ENCODE measurements around the gene RAD51B. TPM values are rescaled to one million over a fixed set of nuclear protein-coding genes. Genes with fewer than 3 reads are reported as not detected.

RAD51B gene
- total RNA-seq, 1 experiment from 2014 or later = 14.2 TPM

DNA sequence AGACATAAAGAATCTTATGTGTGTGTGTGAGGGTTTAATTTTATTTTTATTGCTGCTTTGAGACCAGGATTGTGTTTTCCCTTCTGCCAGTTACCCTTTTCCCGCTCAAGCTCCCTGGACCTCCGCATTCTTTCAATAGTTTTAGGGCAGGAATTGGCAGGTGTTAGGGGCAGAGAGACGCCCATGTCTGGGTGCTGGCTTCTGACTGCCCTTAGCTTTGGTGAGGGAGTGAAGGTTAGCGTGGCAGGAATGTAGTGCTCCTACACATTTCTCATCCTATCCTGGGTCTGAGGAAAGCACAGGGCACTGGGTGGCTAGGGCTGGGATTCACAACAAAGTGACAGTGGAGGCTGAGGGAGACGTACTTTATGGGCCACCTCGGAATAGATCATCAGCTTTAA, 545.2 kb downstream of the RAD51B start (continued):
- TF ChIP-seq OVOL2 (CRISPR knock-in tag; IDR thresholded peaks at IDR 0.05; ENCODE audit: borderline replicate concordance) = no peak
- TF ChIP-seq CREB1 (CRISPR knock-in tag; IDR thresholded peaks at IDR 0.05) = no peak
- TF ChIP-seq ZNF423 (CRISPR knock-in tag; IDR thresholded peaks at IDR 0.05) = no peak
- TF ChIP-seq GTF2I (CRISPR knock-in tag; conservative IDR thresholded peaks at IDR 0.05) = no peak
- TF ChIP-seq, protein P1, sequence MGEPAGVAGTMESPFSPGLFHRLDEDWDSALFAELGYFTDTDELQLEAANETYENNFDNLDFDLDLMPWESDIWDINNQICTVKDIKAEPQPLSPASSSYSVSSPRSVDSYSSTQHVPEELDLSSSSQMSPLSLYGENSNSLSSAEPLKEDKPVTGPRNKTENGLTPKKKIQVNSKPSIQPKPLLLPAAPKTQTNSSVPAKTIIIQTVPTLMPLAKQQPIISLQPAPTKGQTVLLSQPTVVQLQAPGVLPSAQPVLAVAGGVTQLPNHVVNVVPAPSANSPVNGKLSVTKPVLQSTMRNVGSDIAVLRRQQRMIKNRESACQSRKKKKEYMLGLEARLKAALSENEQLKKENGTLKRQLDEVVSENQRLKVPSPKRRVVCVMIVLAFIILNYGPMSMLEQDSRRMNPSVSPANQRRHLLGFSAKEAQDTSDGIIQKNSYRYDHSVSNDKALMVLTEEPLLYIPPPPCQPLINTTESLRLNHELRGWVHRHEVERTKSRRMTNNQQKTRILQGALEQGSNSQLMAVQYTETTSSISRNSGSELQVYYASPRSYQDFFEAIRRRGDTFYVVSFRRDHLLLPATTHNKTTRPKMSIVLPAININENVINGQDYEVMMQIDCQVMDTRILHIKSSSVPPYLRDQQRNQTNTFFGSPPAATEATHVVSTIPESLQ (CRISPR knock-in tag; IDR thresholded peaks at IDR 0.05) = no peak

DNA sequence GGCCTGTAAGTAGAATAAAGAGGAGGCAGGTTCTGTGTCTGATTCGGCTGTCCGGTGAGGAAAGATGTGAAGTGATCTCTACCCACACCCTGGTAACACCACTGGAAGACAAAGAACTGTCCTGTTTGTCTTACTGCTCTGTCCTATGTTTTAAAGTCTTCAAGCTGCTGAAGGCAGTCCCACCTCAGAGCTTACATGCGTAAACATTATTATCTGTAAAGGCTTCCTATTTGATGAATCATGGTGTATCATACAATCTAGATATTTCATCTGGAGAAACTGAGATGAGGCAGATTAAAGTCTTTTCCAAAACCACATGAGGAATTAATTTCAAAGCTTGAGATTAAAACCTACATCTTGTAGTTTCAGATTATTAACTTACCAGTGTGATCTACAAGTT, 545.6 kb downstream of the RAD51B start:
- Mint-ChIP-seq H3K36me3 (no peaks in the 10 kb centered on the region), H3K27ac (no peak overlapping the region), H3K9me3 (no peaks in the 10 kb centered on the region), H3K4me1 (peaks cover 31% of the 10 kb centered on the region), H3K4me3 (no peak overlapping the region), H3K27me3 (ENCODE audit: low read depth) (peaks cover 5% of the 10 kb centered on the region; the same call in 1 of the 2 replicates)
- DNase-seq (ENCODE audit: low spot score) (no peak), ATAC-seq (no peak)
- ChIA-PET POLR2A (no interaction called here), CTCF (interaction anchor here (2.9 kb wide), 1 partner anchor 67 kb away, joined by 15 read pairs; no protein-coding TSS in a partner anchor)
- TF ChIP-seq, protein P2, sequence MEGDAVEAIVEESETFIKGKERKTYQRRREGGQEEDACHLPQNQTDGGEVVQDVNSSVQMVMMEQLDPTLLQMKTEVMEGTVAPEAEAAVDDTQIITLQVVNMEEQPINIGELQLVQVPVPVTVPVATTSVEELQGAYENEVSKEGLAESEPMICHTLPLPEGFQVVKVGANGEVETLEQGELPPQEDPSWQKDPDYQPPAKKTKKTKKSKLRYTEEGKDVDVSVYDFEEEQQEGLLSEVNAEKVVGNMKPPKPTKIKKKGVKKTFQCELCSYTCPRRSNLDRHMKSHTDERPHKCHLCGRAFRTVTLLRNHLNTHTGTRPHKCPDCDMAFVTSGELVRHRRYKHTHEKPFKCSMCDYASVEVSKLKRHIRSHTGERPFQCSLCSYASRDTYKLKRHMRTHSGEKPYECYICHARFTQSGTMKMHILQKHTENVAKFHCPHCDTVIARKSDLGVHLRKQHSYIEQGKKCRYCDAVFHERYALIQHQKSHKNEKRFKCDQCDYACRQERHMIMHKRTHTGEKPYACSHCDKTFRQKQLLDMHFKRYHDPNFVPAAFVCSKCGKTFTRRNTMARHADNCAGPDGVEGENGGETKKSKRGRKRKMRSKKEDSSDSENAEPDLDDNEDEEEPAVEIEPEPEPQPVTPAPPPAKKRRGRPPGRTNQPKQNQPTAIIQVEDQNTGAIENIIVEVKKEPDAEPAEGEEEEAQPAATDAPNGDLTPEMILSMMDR (IDR thresholded peaks at IDR 0.05) = no peak

DNA sequence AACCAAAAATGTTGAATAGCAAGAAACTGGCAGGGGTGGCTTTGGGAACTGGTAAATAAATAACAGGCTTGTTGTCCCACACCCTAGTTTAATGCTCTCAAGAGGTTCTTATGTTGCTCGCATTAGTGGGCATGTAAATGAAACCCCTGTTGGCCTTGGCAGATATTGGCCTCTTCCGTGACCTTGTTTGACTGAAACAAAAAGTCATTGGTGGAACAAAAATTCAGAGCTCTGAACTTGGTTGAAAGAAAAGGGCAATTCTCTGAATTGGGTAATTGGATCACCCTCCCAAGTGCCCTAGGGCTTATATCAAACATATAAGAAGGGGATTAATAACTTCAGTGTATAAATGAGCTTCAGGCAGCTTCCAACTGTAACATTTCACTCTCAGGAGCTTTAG, 547.1 kb downstream of the RAD51B start:
- TF ChIP-seq JAZF1 (CRISPR knock-in tag; IDR thresholded peaks at IDR 0.05) = no peak
- TF ChIP-seq, protein P3, sequence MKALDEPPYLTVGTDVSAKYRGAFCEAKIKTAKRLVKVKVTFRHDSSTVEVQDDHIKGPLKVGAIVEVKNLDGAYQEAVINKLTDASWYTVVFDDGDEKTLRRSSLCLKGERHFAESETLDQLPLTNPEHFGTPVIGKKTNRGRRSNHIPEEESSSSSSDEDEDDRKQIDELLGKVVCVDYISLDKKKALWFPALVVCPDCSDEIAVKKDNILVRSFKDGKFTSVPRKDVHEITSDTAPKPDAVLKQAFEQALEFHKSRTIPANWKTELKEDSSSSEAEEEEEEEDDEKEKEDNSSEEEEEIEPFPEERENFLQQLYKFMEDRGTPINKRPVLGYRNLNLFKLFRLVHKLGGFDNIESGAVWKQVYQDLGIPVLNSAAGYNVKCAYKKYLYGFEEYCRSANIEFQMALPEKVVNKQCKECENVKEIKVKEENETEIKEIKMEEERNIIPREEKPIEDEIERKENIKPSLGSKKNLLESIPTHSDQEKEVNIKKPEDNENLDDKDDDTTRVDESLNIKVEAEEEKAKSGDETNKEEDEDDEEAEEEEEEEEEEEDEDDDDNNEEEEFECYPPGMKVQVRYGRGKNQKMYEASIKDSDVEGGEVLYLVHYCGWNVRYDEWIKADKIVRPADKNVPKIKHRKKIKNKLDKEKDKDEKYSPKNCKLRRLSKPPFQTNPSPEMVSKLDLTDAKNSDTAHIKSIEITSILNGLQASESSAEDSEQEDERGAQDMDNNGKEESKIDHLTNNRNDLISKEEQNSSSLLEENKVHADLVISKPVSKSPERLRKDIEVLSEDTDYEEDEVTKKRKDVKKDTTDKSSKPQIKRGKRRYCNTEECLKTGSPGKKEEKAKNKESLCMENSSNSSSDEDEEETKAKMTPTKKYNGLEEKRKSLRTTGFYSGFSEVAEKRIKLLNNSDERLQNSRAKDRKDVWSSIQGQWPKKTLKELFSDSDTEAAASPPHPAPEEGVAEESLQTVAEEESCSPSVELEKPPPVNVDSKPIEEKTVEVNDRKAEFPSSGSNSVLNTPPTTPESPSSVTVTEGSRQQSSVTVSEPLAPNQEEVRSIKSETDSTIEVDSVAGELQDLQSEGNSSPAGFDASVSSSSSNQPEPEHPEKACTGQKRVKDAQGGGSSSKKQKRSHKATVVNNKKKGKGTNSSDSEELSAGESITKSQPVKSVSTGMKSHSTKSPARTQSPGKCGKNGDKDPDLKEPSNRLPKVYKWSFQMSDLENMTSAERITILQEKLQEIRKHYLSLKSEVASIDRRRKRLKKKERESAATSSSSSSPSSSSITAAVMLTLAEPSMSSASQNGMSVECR (CRISPR knock-in tag; IDR thresholded peaks at IDR 0.05; ENCODE audit: borderline replicate concordance) = no peak
- TF ChIP-seq, protein P4, sequence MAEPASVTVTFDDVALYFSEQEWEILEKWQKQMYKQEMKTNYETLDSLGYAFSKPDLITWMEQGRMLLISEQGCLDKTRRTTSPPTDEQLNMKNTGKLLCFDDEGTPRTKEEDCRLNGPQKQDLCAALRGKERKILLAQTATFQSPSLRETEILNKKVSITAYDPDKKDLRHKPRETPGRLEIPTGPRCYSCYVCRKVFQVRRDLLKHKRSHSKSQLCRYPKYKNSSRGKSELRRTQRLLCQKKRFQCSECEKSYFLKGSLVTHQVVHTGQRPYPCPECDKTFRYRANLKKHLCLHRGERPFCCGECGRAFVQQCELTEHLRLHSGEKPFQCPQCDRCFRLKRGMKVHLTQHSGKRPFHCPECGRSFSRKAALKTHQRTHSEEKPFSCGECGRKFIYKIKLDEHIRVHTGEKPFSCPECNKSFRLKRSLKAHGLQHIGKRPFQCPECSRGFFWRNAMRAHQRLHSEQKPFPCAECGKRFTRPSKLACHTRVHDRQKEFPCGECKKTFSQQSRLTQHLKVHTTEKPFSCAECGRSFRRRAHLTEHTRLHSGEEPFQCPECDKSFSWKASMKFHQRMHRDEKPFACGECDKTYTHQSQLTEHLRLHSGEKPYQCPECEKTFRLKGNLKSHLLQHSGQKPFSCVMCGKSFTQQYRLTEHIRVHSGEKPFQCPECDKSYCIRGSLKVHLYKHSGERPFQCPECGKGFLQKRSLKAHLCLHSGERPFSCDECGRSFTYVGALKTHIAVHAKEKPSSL (CRISPR knock-in tag; conservative IDR thresholded peaks at IDR 0.05) = no peak
- TF ChIP-seq, protein P5, sequence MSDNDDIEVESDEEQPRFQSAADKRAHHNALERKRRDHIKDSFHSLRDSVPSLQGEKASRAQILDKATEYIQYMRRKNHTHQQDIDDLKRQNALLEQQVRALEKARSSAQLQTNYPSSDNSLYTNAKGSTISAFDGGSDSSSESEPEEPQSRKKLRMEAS (CRISPR knock-in tag; IDR thresholded peaks at IDR 0.05) = no peak
- no peak for TF ChIP-seq IRF2 (CRISPR knock-in tag; IDR thresholded peaks at IDR 0.05; ENCODE audit: borderline replicate concordance, low read depth)
- TF ChIP-seq SOX15 (CRISPR knock-in tag; IDR thresholded peaks at IDR 0.05) = no peak
- TF ChIP-seq, protein P6, sequence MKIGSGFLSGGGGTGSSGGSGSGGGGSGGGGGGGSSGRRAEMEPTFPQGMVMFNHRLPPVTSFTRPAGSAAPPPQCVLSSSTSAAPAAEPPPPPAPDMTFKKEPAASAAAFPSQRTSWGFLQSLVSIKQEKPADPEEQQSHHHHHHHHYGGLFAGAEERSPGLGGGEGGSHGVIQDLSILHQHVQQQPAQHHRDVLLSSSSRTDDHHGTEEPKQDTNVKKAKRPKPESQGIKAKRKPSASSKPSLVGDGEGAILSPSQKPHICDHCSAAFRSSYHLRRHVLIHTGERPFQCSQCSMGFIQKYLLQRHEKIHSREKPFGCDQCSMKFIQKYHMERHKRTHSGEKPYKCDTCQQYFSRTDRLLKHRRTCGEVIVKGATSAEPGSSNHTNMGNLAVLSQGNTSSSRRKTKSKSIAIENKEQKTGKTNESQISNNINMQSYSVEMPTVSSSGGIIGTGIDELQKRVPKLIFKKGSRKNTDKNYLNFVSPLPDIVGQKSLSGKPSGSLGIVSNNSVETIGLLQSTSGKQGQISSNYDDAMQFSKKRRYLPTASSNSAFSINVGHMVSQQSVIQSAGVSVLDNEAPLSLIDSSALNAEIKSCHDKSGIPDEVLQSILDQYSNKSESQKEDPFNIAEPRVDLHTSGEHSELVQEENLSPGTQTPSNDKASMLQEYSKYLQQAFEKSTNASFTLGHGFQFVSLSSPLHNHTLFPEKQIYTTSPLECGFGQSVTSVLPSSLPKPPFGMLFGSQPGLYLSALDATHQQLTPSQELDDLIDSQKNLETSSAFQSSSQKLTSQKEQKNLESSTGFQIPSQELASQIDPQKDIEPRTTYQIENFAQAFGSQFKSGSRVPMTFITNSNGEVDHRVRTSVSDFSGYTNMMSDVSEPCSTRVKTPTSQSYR (CRISPR knock-in tag; IDR thresholded peaks at IDR 0.05) = no peak
- no peak for TF ChIP-seq ZNF416 (CRISPR knock-in tag; IDR thresholded peaks at IDR 0.05)
- TF ChIP-seq RELA (CRISPR knock-in tag; IDR thresholded peaks at IDR 0.05; ENCODE audit: borderline replicate concordance) = no peak
- TF ChIP-seq, protein P7, sequence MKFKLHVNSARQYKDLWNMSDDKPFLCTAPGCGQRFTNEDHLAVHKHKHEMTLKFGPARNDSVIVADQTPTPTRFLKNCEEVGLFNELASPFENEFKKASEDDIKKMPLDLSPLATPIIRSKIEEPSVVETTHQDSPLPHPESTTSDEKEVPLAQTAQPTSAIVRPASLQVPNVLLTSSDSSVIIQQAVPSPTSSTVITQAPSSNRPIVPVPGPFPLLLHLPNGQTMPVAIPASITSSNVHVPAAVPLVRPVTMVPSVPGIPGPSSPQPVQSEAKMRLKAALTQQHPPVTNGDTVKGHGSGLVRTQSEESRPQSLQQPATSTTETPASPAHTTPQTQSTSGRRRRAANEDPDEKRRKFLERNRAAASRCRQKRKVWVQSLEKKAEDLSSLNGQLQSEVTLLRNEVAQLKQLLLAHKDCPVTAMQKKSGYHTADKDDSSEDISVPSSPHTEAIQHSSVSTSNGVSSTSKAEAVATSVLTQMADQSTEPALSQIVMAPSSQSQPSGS (CRISPR knock-in tag; IDR thresholded peaks at IDR 0.05; ENCODE audit: borderline replicate concordance, low read depth) = no peak
- TF ChIP-seq, protein P8, sequence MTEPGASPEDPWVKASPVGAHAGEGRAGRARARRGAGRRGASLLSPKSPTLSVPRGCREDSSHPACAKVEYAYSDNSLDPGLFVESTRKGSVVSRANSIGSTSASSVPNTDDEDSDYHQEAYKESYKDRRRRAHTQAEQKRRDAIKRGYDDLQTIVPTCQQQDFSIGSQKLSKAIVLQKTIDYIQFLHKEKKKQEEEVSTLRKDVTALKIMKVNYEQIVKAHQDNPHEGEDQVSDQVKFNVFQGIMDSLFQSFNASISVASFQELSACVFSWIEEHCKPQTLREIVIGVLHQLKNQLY (CRISPR knock-in tag; IDR thresholded peaks at IDR 0.05) = no peak
- no peak for TF ChIP-seq ZNF232 (CRISPR knock-in tag; IDR thresholded peaks at IDR 0.05)
- TF ChIP-seq GTF2I (CRISPR knock-in tag; conservative IDR thresholded peaks at IDR 0.05) = no peak
- H3K27me3 Mint-ChIP-seq (ENCODE audit: low read depth) = peaks cover 10% of the 10 kb centered on the region
- no peak overlapping the region for H3K4me3 Mint-ChIP-seq
- DNase-seq (ENCODE audit: low spot score) (no peak), ATAC-seq (no peak)
- no peak overlapping the region for H3K27ac Mint-ChIP-seq
- H3K9me3 Mint-ChIP-seq = no peaks in the 10 kb centered on the region
- ChIA-PET POLR2A (no interaction called here), CTCF (no interaction called here)
- H3K4me1 Mint-ChIP-seq = peaks cover 24% of the 10 kb centered on the region
- H3K36me3 Mint-ChIP-seq = no peaks in the 10 kb centered on the region
